ENCODE data around the gene ENDOV. TPM values are rescaled to one million over a fixed set of nuclear protein-coding genes. Genes with fewer than 3 reads are reported as not detected.
"Not testable (repeated sequence)": the region's sequence is repeated elsewhere in the genome, so short reads cannot be mapped to it uniquely, and the experiment has no call there.

The ENDOV gene
- total RNA-seq, 4 donors from 2014 or later: 6.9 to 16.6 (median 8.1) TPM

GRCh38 chr17:80394629-80395216 is 20.2 kb upstream of the ENDOV start:
- no peak for DNase-seq (ENCODE audit: low spot score)
- no peak for ATAC-seq (ENCODE audit: low FRiP score)
- TF ChIP-seq CTCF (IDR thresholded peaks at IDR 0.05): no peak

- no peak for DNase-seq (ENCODE audit: low spot score)
- no peak for TF ChIP-seq CTCF (IDR thresholded peaks at IDR 0.05)
- ATAC-seq (ENCODE audit: low FRiP score): peak; percentile 71
These were observed 19.4 kb upstream of the ENDOV start for GRCh38 chr17:80395402-80396151.

GRCh38 chr17:80396157-80397033 is 18.6 kb upstream of the ENDOV start:
- ATAC-seq (ENCODE audit: low FRiP score): no peak
- TF ChIP-seq CTCF (IDR thresholded peaks at IDR 0.05): no peak
- DNase-seq (ENCODE audit: low spot score): no peak

- DNase-seq (ENCODE audit: low spot score) (no peak), ATAC-seq (ENCODE audit: low FRiP score) (no peak)
- no peak for TF ChIP-seq CTCF (IDR thresholded peaks at IDR 0.05)
These were observed 18.0 kb upstream of the ENDOV start for GRCh38 chr17:80397034-80397387.

GRCh38 chr17:80397686-80398085 is 17.3 kb upstream of the ENDOV start:
- TF ChIP-seq CTCF (IDR thresholded peaks at IDR 0.05): no peak
- DNase-seq (ENCODE audit: low spot score) (no peak), ATAC-seq (ENCODE audit: low FRiP score) (no peak)

GRCh38 chr17:80401086-80401485 is 13.9 kb upstream of the ENDOV start:
- not testable (repeated sequence) for DNase-seq (ENCODE audit: low spot score); ATAC-seq (ENCODE audit: low FRiP score)

GRCh38 chr17:80402102-80402501 is 12.9 kb upstream of the ENDOV start:
- not testable (repeated sequence) for DNase-seq (ENCODE audit: low spot score); ATAC-seq (ENCODE audit: low FRiP score)

Data from omental fat pad (tissue), 4 donors.